HL-60 (cell line): Measurements from ENCODE around the gene KRTAP6-3.

Source experiments
- DNase-seq, 2 experiments: peaks; one replicate each; pipeline ENCODE4 v3.0.0-alpha.2; 2010 to 2020; ENCODE audit warnings: low read depth in 1 of 2, low spot score in 1 of 2
- H3K27ac ChIP-seq: fragments of 250-450 bp; sonication (Bioruptor Pico); replicated peaks from 2 replicates; pipeline ENCODE4 v1.5.1; 2020; ENCODE audit warnings: mild to moderate bottlenecking, moderate library complexity
- H3K27me3 ChIP-seq: fragments of 250-450 bp; sonication (Bioruptor Pico); 2 replicates; pipeline ENCODE4 v1.5.1; 2021; ENCODE audit warnings: mild to moderate bottlenecking, moderate library complexity; ENCODE audit not compliant: insufficient read depth, poor library complexity, severe bottlenecking
- H3K4me3 ChIP-seq: replicated peaks from 2 replicates; pipeline ENCODE4 v1.5.1; 2011; ENCODE audit warnings: mild to moderate bottlenecking, control low read depth, low read length; ENCODE audit not compliant: insufficient read depth
- CTCF ChIP-seq: IDR thresholded peaks from one replicate; pipeline ENCODE4 v1.5.1; 2011; ENCODE audit warnings: low read length, control low read depth, inconsistent platforms; ENCODE audit not compliant: insufficient read depth
- GABPA ChIP-seq: IDR thresholded peaks from 2 replicates; pipeline ENCODE4 v1.6.1; 2012; ENCODE audit warnings: low read depth
- POLR2AphosphoS5 ChIP-seq: IDR thresholded peaks from 2 replicates; pipeline ENCODE4 v1.6.1; 2012; ENCODE audit warnings: low read depth
- REST ChIP-seq: IDR thresholded peaks from 2 replicates; pipeline ENCODE4 v1.6.1; 2012; ENCODE audit warnings: low read depth; ENCODE audit not compliant: insufficient replicate concordance
- SPI1 ChIP-seq: IDR thresholded peaks from 2 replicates; pipeline ENCODE4 v1.6.1; 2012; ENCODE audit warnings: low read depth, mild to moderate bottlenecking, borderline replicate concordance

The KRTAP6-3 gene

GRCh38 chr21:30615199-30615598, 23.0 kb downstream of the KRTAP6-3 start:
- Histone ChIP-seq H3K27ac (no peak overlapping the region), H3K4me3 (no peak overlapping the region), H3K27me3 (no peaks in the 10 kb centered on the region)
- no peak for DNase-seq
- TF ChIP-seq REST = no peak
- TF ChIP-seq SPI1 = no peak
- no peak for TF ChIP-seq POLR2AphosphoS5
- TF ChIP-seq GABPA = no peak
- TF ChIP-seq CTCF = no peak

GRCh38 chr21:30616125-30616524, 23.9 kb downstream of the KRTAP6-3 start, which contains the start of gene KRTAP20-1:
TSS of gene KRTAP20-1 (plus strand) at chr21:30616425. CDS start at chr21:30616455, 30 bp downstream.
- DNase-seq = no peak
- no peaks in the 10 kb centered on the region for H3K27me3 ChIP-seq
- no peak within 1 kb of the TSS for H3K4me3 ChIP-seq
- no peak within 1 kb of the TSS for H3K27ac ChIP-seq
- TF ChIP-seq POLR2AphosphoS5 (no peak), SPI1 (no peak), REST (no peak), CTCF (no peak), GABPA (no peak)

GRCh38 chr21:30620080-30620479, 27.8 kb downstream of the KRTAP6-3 start:
- H3K27me3 ChIP-seq = no peaks in the 10 kb centered on the region
- DNase-seq = no peak
- no peak overlapping the region for H3K4me3 ChIP-seq
- H3K27ac ChIP-seq = no peak overlapping the region
- TF ChIP-seq REST (no peak), CTCF (no peak), SPI1 (no peak), POLR2AphosphoS5 (no peak), GABPA (no peak)
